Lower leg skin (tissue), 3 donors: ENCODE measurements around the gene TMEM115.

ENCODE experiments used
- POLR2A ChIP-seq, 2 donors: fragments of 450-650 bp; IDR thresholded peaks; one replicate each; pipeline ENCODE4 v1.6.1; 2016 to 2017; ENCODE audit warnings: antibody characterized with exemption in 2 of 2, mild to moderate bottlenecking in 1 of 2, moderate library complexity in 1 of 2
- TF ChIP-seq, protein P1 (sequence below), 3 donors: fragments of 450-650 bp; IDR thresholded peaks; one replicate each; pipeline ENCODE4 v1.5.1; 2016; ENCODE audit warnings: antibody characterized with exemption in 3 of 3, mild to moderate bottlenecking in 3 of 3, moderate library complexity in 2 of 3

- TF ChIP-seq, protein P1, sequence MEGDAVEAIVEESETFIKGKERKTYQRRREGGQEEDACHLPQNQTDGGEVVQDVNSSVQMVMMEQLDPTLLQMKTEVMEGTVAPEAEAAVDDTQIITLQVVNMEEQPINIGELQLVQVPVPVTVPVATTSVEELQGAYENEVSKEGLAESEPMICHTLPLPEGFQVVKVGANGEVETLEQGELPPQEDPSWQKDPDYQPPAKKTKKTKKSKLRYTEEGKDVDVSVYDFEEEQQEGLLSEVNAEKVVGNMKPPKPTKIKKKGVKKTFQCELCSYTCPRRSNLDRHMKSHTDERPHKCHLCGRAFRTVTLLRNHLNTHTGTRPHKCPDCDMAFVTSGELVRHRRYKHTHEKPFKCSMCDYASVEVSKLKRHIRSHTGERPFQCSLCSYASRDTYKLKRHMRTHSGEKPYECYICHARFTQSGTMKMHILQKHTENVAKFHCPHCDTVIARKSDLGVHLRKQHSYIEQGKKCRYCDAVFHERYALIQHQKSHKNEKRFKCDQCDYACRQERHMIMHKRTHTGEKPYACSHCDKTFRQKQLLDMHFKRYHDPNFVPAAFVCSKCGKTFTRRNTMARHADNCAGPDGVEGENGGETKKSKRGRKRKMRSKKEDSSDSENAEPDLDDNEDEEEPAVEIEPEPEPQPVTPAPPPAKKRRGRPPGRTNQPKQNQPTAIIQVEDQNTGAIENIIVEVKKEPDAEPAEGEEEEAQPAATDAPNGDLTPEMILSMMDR (IDR thresholded peaks at IDR 0.05), result no peak
- TF ChIP-seq POLR2A (IDR thresholded peaks at IDR 0.05), result no peak
Measured at GRCh38 chr3:50383750-50384149, 24.4 kb upstream of the TMEM115 start.
